A549 treated with dexamethasone at 1 μM for 4 hours (cell line): ENCODE results near the gene MRPL58. TPM values are rescaled to one million over a fixed set of nuclear protein-coding genes. Genes with fewer than 3 reads are reported as not detected.

Experiments used
- total RNA-seq: library from RNA; stranded (reverse); fragments of 200-300 nt; extraction: Qiagen RNA extraction; gene quantifications from 5 replicates; pipeline ENCODE4 v1.2.3, GENCODE V29; 2022

Gene MRPL58
- 75.2 to 81.8 TPM (median 75.7 TPM) in 5 replicates for total RNA-seq

GRCh38 chr17:75012346-75013091, at the start of gene MRPL58:
Gene MRPL58 (plus strand): TSS chr17:75012670. CDS start chr17:75012687, 17 bp downstream.

GRCh38 chr17:74972107-74972972, 40.1 kb upstream of the MRPL58 start, which contains the start of gene HID1:
Gene HID1 (minus strand): TSS chr17:74972759. CDS start chr17:74972656, 103 bp downstream.

GRCh38 chr17:74987418-74987908, 25.0 kb upstream of the MRPL58 start, which contains the start of gene CDR2L:
Gene CDR2L (plus strand): TSS chr17:74987632. CDS start chr17:74988044, 412 bp downstream.

GRCh38 chr17:75046407-75047289, 34.2 kb downstream of the MRPL58 start, which contains the start of the genes ATP5PD and KCTD2:
Gene ATP5PD (minus strand): TSS chr17:75046969. CDS start chr17:75042650, 4,319 bp downstream.
Gene KCTD2 (plus strand): TSS chr17:75047225. CDS start chr17:75047251, 26 bp downstream.

Other genes with a start within 250 kb of the MRPL58 start
- gene NAT9, start 236.3 kb upstream of the MRPL58 start, total RNA-seq: 45.4 to 52.5 TPM (median 47.2 TPM) in 5 replicates
- 0.06 to 0.40 TPM (median 0.18 TPM) in 5 replicates for gene GRIN2C, start 152.8 kb upstream of the MRPL58 start, total RNA-seq
- gene FDXR, start 139.7 kb upstream of the MRPL58 start, total RNA-seq: 43.0 to 66.9 TPM (median 58.2 TPM) in 5 replicates
- 0.03 TPM in 1 of 5 replicates, not detected in the others for gene FADS6, start 119.0 kb upstream of the MRPL58 start, total RNA-seq
- gene USH1G, start 89.4 kb upstream of the MRPL58 start, total RNA-seq: 0.06 to 0.15 TPM (median 0.12 TPM) in 5 replicates
- 0.04 to 0.09 TPM (median 0.06 TPM) in 4 of 5 replicates, not detected in the other for gene OTOP2, start 88.4 kb upstream of the MRPL58 start, total RNA-seq
- not detected in 5 replicates for gene OTOP3, start 76.8 kb upstream of the MRPL58 start, total RNA-seq
- 15.4 to 22.7 TPM (median 20.5 TPM) in 5 replicates for gene HID1, start 39.9 kb upstream of the MRPL58 start, total RNA-seq
- gene CDR2L, start 25.0 kb upstream of the MRPL58 start, total RNA-seq: 61.8 to 95.0 TPM (median 90.1 TPM) in 5 replicates
- gene ATP5PD, start 34.3 kb downstream of the MRPL58 start, total RNA-seq: 441 to 627 TPM (median 467 TPM) in 5 replicates
- 28.7 to 33.4 TPM (median 32.0 TPM) in 5 replicates for gene KCTD2, start 34.6 kb downstream of the MRPL58 start, total RNA-seq
- gene SLC16A5, start 75.3 kb downstream of the MRPL58 start, total RNA-seq: 18.7 to 33.7 TPM (median 28.8 TPM) in 5 replicates
- gene ARMC7, start 97.3 kb downstream of the MRPL58 start, total RNA-seq: 15.6 to 21.9 TPM (median 16.6 TPM) in 5 replicates
- gene NT5C, start 119.1 kb downstream of the MRPL58 start, total RNA-seq: 87.1 to 129 TPM (median 120 TPM) in 5 replicates
- 672 to 869 TPM (median 737 TPM) in 5 replicates for gene JPT1, start 141.8 kb downstream of the MRPL58 start, total RNA-seq
- 381 to 425 TPM (median 407 TPM) in 5 replicates for gene SUMO2, start 170.3 kb downstream of the MRPL58 start, total RNA-seq
- gene NUP85, start 193.0 kb downstream of the MRPL58 start, total RNA-seq: 81.9 to 92.7 TPM (median 88.3 TPM) in 5 replicates
- 17.2 to 30.2 TPM (median 25.7 TPM) in 5 replicates for gene GGA3, start 248.9 kb downstream of the MRPL58 start, total RNA-seq
- gene MRPS7, start 249.2 kb downstream of the MRPL58 start, total RNA-seq: 144 to 167 TPM (median 154 TPM) in 5 replicates